ENCODE data around the gene PXN.
"Not testable (repeated sequence)": the region's sequence is repeated elsewhere in the genome, so short reads cannot be mapped to it uniquely, and the experiment has no call there.

Gene PXN

DNA sequence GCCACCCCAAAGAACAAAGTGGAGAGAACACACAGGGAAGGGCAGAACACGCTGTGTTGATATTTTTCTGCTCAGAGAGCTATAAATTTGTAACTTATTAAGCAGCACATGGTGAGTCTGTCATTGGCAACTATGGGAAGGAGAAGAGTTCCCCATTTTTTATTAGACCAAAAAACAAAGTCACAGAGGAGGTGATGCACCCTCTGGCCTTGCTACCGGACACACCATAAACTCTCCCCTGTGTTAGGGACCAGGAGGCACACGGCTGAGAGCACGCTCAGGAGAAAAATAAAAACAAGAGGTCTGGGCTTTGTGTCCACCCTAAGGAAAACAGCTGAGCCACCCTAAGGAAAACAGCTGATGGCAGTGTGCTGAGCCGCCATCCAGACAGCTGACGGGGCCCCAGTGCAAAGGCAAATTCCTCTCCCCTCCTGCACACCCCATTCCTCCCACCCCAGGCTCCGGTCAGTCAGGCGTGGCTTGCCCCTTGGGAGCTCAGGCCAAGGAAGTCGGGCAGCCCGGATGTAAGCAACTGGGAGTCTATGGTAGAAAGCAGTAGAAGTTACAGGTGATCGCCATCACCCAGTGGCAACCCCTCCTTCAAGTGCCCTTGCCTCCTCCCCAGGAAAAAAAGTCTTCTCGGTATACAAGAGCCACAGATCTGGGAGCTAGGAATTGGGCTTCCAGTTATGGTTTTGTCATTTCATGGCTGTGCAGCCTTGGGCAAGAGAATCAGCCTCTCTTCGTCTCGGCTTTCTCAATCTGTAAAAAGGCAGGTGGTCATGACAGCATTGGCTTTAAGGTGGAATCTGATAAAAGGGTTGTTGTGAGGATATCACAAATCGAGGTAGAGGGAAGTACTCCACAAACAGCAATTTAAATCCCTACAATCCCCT is 2.4 kb downstream of the PXN start:
- no peak for DNase-seq (ENCODE audit: low read depth)

GRCh38 chr12:120261951-120262851 is 3.3 kb downstream of the PXN start:
- DNase-seq (ENCODE audit: low read depth): no peak

GRCh38 chr12:120260607-120261006 is 4.9 kb downstream of the PXN start:
- DNase-seq (ENCODE audit: low read depth): no peak

DNA sequence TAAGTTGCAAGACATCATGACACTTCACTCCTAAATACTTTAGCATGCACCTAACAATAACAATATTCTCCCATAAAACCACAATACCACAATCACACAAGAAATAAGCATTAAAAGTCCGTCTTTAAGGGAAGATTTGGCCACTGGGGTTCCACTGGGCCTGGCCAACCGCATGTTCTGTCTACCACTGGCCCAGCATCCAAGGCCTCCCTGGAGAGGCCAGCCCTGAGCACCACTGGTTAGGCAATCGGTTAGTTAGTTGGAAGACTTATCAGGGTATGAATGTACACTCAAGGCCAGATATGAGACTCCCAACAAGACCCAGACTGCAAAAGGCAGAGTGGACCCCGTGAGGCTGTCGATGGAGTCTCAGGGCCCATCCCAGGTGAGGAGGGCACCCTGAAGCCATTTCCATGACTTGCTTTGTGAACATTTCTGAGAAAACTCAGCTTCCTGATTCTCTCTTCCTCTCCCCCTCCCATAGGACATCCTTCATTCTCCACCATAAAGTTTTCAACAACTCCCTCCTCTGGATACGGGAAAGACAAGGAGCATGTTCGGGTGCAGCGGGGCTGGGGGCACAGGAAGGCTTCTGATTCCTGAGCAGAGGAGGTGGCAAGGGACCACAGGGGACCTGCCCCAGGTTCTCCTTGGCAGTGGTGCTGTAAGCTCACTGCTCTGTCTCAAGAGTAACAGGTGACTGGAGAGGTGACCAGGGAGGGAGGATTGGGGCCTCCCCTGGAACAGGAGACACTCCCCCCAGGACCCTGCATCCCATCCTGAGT is 5.9 kb downstream of the PXN start:
- DNase-seq (ENCODE audit: low read depth): no peak

GRCh38 chr12:120258323-120258896 is 7.1 kb downstream of the PXN start:
- DNase-seq (ENCODE audit: low read depth): no peak

- DNase-seq (ENCODE audit: low read depth): no peak
These were observed 8.3 kb downstream of the PXN start for GRCh38 chr12:120257041-120257821.

GRCh38 chr12:120254809-120255208 is 10.7 kb downstream of the PXN start:
- no peak for DNase-seq (ENCODE audit: low read depth)

GRCh38 chr12:120253313-120253712 is 12.2 kb downstream of the PXN start:
- not testable (repeated sequence) for DNase-seq (ENCODE audit: low read depth)

GRCh38 chr12:120252071-120252906 is 13.2 kb downstream of the PXN start:
- peak; percentile 60 for DNase-seq (ENCODE audit: low read depth)

DNA sequence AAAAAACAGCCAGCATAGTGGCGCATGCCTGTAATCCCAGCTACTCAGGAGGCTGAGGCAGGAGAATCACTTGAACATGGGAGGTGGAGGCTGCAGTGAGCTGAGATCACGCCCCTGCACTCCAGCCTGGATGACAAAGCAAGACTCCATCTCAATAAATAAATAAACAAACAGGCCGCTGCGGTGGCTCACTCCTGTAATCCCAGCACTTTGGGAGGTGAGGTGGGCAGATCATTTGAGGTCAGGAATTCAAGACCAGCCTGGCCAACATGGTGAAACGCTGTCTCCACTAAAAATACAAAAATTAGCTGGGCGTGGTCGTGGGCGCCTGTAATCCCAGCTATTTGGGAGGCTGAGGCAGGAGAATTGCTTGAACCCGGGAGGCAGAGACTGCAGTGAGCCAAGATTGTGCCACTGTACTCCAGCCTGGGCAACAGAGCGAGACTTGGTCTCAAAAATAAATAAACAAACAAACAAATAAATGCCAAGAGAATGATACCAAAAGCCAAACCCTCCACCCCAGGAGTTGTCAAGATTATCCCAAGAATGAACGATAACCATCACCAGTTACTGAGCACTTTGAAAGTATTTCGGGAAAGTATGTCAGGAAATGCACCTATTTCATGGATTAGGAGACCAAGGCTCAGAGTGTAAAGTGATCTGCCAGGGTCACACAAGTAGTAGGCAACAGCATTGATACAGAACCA is 14.0 kb downstream of the PXN start:
- not testable (repeated sequence) for DNase-seq (ENCODE audit: low read depth)

DNA sequence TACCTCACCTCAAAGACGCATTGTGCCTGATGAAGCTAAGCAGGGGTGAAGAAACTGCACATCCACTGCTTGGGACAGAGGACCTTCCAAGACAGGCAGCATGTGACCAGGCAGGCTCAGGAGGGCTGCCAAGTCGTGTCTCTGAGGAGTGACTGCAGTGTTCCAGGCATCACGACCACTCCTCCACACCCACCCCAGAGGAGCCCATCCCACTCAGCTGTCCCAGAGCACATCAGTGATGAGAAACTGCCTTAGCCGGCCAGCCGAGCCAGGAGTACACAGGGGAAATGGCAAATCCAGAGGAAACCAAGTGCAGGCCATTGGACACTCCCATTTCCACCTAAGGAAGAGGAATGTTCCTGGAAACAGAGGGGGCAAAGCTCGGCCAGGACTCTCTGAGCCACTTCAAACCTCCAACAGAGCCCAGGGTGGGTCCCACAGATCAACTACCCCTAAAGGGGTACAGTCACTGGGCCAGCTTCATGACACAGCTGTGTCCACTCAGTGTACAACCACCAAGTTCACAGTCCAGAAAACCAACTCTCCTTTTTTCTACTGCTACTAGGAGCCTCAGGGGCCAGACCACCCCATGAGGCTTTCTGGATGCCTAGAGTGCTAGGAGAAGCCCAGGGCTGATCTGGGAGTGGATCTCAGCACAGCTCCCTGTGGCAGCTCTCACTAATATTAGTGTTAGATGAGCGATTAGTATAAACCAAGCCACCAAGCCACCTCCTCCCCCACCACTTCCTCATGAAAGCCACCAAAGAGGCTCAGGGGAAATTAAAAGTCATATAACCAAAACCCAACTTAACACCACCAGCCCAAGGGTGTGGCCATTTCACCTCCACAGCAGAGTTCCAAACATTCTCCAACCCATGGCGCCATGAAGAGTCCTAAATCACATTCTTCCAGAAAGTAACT is 15.4 kb downstream of the PXN start:
- peak; percentile 28 for DNase-seq (ENCODE audit: low read depth)

GRCh38 chr12:120249266-120249874 is 16.2 kb downstream of the PXN start:
- no peak for DNase-seq (ENCODE audit: low read depth)

DNA sequence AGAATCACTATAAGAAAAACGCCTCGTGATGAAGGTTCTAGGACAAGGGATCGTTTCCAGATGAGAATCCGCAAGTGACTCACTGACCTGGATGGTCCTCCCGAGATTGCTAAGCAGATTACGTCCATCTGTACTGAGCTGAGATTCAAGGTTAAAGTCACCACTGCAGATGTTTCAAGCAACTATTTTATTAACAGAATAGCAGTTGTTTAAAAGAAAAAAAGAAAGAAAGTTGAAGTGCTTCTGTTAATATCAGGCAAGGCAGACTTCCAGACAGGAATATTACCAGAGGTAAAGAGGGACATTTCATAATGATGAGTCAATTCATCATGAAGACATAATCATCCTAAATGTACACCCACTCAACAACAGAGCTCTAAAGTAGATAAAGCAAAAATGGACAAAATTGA is 17.9 kb downstream of the PXN start:
- no peak for DNase-seq (ENCODE audit: low read depth)

DNA sequence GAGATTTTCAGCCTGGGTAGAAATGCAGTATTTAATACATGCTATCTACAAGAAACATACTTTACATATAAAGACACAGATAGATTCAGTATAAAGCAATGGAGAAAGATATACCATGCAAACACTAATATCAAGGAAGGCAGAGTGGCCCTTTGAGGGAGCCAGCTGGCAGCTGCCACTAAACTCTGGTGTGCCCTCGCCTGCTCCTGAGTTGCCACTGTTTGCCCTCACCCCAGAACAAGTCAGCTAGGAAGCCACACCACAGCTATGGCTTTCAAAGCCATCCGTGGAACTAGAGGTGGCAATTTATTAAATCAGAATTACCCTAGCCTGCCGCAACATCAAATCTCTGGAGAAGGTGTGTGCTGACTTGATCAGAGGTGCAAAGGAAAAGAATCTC is 18.3 kb downstream of the PXN start:
- DNase-seq (ENCODE audit: low read depth): no peak

DNA sequence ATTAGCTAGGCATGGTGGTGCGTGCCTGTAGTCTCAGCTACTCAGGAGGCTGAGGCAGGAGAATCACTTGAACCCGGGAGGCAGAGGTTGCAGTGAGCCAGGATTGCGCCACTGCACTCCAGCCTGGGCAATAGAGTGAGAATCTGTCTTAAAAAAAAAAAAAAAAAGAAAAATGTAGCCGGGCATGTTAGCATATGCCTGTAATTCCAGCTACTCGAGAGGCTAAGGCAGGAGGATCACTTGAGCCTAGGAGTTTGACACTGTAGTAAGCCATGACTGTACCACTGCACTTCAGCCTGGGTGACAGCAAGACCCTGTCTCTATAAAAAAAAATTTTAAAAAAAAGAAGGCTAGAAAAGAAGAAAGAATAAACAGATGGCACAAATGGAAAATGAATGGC is 18.8 kb downstream of the PXN start:
- not testable (repeated sequence) for DNase-seq (ENCODE audit: low read depth)

DNA sequence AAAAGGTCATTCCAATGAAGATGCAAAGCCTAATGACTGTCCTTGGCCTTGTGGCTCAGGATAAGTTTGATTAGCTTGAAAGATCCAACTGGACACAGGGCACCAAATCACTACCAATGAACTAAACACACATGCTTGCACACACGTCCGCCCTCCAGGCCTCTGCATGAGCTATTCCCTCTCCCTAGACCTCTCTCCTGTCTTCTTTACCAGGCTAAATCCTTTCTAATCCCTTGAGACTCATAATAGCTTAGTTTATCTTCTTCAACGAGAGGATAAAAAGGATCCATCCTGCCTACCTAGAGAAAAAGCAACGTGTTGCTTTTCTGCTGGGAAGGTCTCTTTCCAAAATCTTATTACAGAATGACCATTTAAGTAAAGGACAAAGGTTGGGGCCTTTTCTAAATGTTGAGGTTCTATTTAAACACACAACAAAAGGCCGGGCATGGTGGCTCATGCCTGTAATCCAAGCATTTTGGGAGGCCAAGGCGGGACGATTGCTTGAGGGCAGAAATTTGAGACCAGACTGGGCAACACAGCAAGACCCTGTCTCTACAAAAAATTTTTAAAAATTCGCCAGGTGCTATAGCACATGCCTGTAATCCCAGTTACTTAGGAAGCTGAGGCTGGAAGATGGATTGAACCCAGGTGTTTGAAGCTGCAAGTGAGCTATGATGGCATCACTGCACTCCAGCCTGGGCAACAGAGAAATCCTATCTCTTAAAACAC is 22.4 kb downstream of the PXN start:
- DNase-seq (ENCODE audit: low read depth): no peak

- DNase-seq (ENCODE audit: low read depth): no peak
These were observed 23.2 kb downstream of the PXN start for GRCh38 chr12:120242275-120242799.

Measured in activated gamma-delta T cell treated with anti-CD3 and anti-CD28 coated beads, Interleukin-2, amount 50 U/mL, for 16 hours (primary cell).